ENCODE measurements around the gene SCN10A.

Gene SCN10A

GRCh38 chr3:38782148-38782547 lies 33.9 kb downstream of the SCN10A start:
- DNase-seq (ENCODE audit: extremely low read depth, insufficient read length): no peak
- Histone ChIP-seq H3K4me3 (replicated peaks; ENCODE audit: low read depth, low read length) (no peak overlapping the region), H3K36me3 (ENCODE audit: control insufficient read depth, insufficient read depth, low read length) (no peaks in the 10 kb centered on the region), H3K27me3 (replicated peaks; ENCODE audit: control insufficient read depth, insufficient read depth, low read length) (no peaks in the 10 kb centered on the region; the same call in 1 of the 2 replicates)
- peak; percentile 8 for TF ChIP-seq CTCF (IDR thresholded peaks at IDR 0.05; ENCODE audit: insufficient read depth, low read length, poor library complexity, severe bottlenecking)

GRCh38 chr3:38773528-38773927 lies 42.5 kb downstream of the SCN10A start:
- no peaks in the 10 kb centered on the region for H3K27me3 ChIP-seq (replicated peaks; ENCODE audit: control insufficient read depth, insufficient read depth, low read length)
- no peak overlapping the region for H3K4me3 ChIP-seq (replicated peaks; ENCODE audit: low read depth, low read length)
- TF ChIP-seq CTCF (IDR thresholded peaks at IDR 0.05; ENCODE audit: insufficient read depth, low read length, poor library complexity, severe bottlenecking): no peak
- H3K36me3 ChIP-seq (ENCODE audit: control insufficient read depth, insufficient read depth, low read length): no peaks in the 10 kb centered on the region
- DNase-seq (ENCODE audit: extremely low read depth, insufficient read length): no peak

GRCh38 chr3:38763569-38763968 lies 52.4 kb downstream of the SCN10A start:
- Histone ChIP-seq H3K36me3 (ENCODE audit: control insufficient read depth, insufficient read depth, low read length) (no peaks in the 10 kb centered on the region), H3K4me3 (replicated peaks; ENCODE audit: low read depth, low read length) (no peak overlapping the region), H3K27me3 (replicated peaks; ENCODE audit: control insufficient read depth, insufficient read depth, low read length) (no peaks in the 10 kb centered on the region)
- DNase-seq (ENCODE audit: extremely low read depth, insufficient read length): no peak
- no peak for TF ChIP-seq CTCF (IDR thresholded peaks at IDR 0.05; ENCODE audit: insufficient read depth, low read length, poor library complexity, severe bottlenecking)

- no peak for TF ChIP-seq CTCF (IDR thresholded peaks at IDR 0.05; ENCODE audit: insufficient read depth, low read length, poor library complexity, severe bottlenecking)
- no peaks in the 10 kb centered on the region; the same call in 1 of the 2 replicates for H3K27me3 ChIP-seq (replicated peaks; ENCODE audit: control insufficient read depth, insufficient read depth, low read length)
- H3K4me3 ChIP-seq (replicated peaks; ENCODE audit: low read depth, low read length): no peak overlapping the region
- H3K36me3 ChIP-seq (ENCODE audit: control insufficient read depth, insufficient read depth, low read length): no peaks in the 10 kb centered on the region
- DNase-seq (ENCODE audit: extremely low read depth, insufficient read length): no peak
Observed at GRCh38 chr3:38758557-38758956, 57.5 kb downstream of the SCN10A start.

GRCh38 chr3:38757721-38758120 lies 58.3 kb downstream of the SCN10A start:
- Histone ChIP-seq H3K36me3 (ENCODE audit: control insufficient read depth, insufficient read depth, low read length) (no peaks in the 10 kb centered on the region), H3K27me3 (replicated peaks; ENCODE audit: control insufficient read depth, insufficient read depth, low read length) (no peaks in the 10 kb centered on the region; the same call in 1 of the 2 replicates), H3K4me3 (replicated peaks; ENCODE audit: low read depth, low read length) (no peak overlapping the region)
- DNase-seq (ENCODE audit: extremely low read depth, insufficient read length): no peak
- no peak for TF ChIP-seq CTCF (IDR thresholded peaks at IDR 0.05; ENCODE audit: insufficient read depth, low read length, poor library complexity, severe bottlenecking)

GRCh38 chr3:38756892-38757291 lies 59.1 kb downstream of the SCN10A start:
- Histone ChIP-seq H3K36me3 (ENCODE audit: control insufficient read depth, insufficient read depth, low read length) (no peaks in the 10 kb centered on the region), H3K27me3 (replicated peaks; ENCODE audit: control insufficient read depth, insufficient read depth, low read length) (no peaks in the 10 kb centered on the region; the same call in 1 of the 2 replicates), H3K4me3 (replicated peaks; ENCODE audit: low read depth, low read length) (no peak overlapping the region)
- no peak for DNase-seq (ENCODE audit: extremely low read depth, insufficient read length)
- no peak for TF ChIP-seq CTCF (IDR thresholded peaks at IDR 0.05; ENCODE audit: insufficient read depth, low read length, poor library complexity, severe bottlenecking)
